ENCODE measurements around the gene DAAM1. TPM values are rescaled to one million over a fixed set of nuclear protein-coding genes. Genes with fewer than 3 reads are reported as not detected.

DAAM1 gene
- total RNA-seq, 4 donors from 2014 or later, result 13.5 to 72.7 (median 46.2) TPM

GRCh38 chr14:59336706-59337105 lies 148.2 kb downstream of the DAAM1 start:
- Histone ChIP-seq H3K9me3 (no peaks in the 10 kb centered on the region), H3K4me3 (no peak overlapping the region), H3K4me1 (peaks cover 0 to 4% of the 10 kb centered on the region in 2 donors), H3K27me3 (no peaks in the 10 kb centered on the region), H3K27ac (peak overlapping the region; percentile 75 to 81), H3K36me3 (no peaks in the 10 kb centered on the region)
- TF ChIP-seq CTCF (IDR thresholded peaks at IDR 0.05) (no peak), POLR2A (IDR thresholded peaks at IDR 0.05) (no peak)
- intact Hi-C loops (cut with DNase I; ENCODE audit: low total_unique reads), result no loop called here
- DNase-seq, result no peak

- Histone ChIP-seq H3K36me3 (no peaks in the 10 kb centered on the region), H3K4me3 (no peak overlapping the region), H3K4me1 (peaks cover 0 to 4% of the 10 kb centered on the region in 2 donors), H3K27ac (peak overlapping the region; percentile 75 to 81), H3K27me3 (no peaks in the 10 kb centered on the region), H3K9me3 (no peaks in the 10 kb centered on the region)
- peak; percentile 81 to 87 for DNase-seq
- intact Hi-C loops (cut with DNase I; ENCODE audit: low total_unique reads), result no loop called here
- no peak for TF ChIP-seq CTCF (IDR thresholded peaks at IDR 0.05)
- no peak for TF ChIP-seq POLR2A (IDR thresholded peaks at IDR 0.05)
Observed at GRCh38 chr14:59337141-59337611, 148.7 kb downstream of the DAAM1 start.

GRCh38 chr14:59338761-59339160 lies 150.3 kb downstream of the DAAM1 start:
- Histone ChIP-seq H3K4me3 (no peak overlapping the region), H3K27me3 (no peaks in the 10 kb centered on the region), H3K36me3 (no peaks in the 10 kb centered on the region), H3K9me3 (no peaks in the 10 kb centered on the region), H3K4me1 (peaks cover under 1 to 4% of the 10 kb centered on the region in 2 donors), H3K27ac (peak overlapping the region; percentile 75 to 81)
- intact Hi-C loops (cut with DNase I; ENCODE audit: low total_unique reads), result no loop called here
- no peak for TF ChIP-seq CTCF (IDR thresholded peaks at IDR 0.05)
- TF ChIP-seq POLR2A (IDR thresholded peaks at IDR 0.05), result no peak
- DNase-seq, result no peak

GRCh38 chr14:59339524-59340330 lies 151.3 kb downstream of the DAAM1 start:
- H3K4me1 ChIP-seq, result peaks cover 3 to 4% of the 10 kb centered on the region in 2 donors
- H3K27me3 ChIP-seq, result no peaks in the 10 kb centered on the region
- H3K27ac ChIP-seq, result peak overlapping the region; percentile 75 to 81
- no peak overlapping the region for H3K4me3 ChIP-seq
- intact Hi-C loops (cut with DNase I; ENCODE audit: low total_unique reads), result no loop called here
- no peak for TF ChIP-seq POLR2A (IDR thresholded peaks at IDR 0.05)
- no peak for DNase-seq
- no peaks in the 10 kb centered on the region for H3K9me3 ChIP-seq
- no peaks in the 10 kb centered on the region for H3K36me3 ChIP-seq

GRCh38 chr14:59341858-59342477 lies 153.5 kb downstream of the DAAM1 start:
- TF ChIP-seq CTCF (IDR thresholded peaks at IDR 0.05), result no peak

More at GRCh38 chr14:59341858-59342477, 153.5 kb downstream of the DAAM1 start:
- H3K27me3 ChIP-seq, result no peaks in the 10 kb centered on the region
- no peak for DNase-seq
- intact Hi-C loops (cut with DNase I; ENCODE audit: low total_unique reads), result no loop called here
- no peaks in the 10 kb centered on the region for H3K9me3 ChIP-seq
- peak overlapping the region in 1 of 2 donors; percentile 73 for H3K27ac ChIP-seq
- H3K4me1 ChIP-seq, result peaks cover 3 to 4% of the 10 kb centered on the region in 2 donors
- no peak overlapping the region for H3K4me3 ChIP-seq
- H3K36me3 ChIP-seq, result no peaks in the 10 kb centered on the region

All from uterus (tissue), 4 donors.